ENCODE data around the gene HAUS5.

DNA sequence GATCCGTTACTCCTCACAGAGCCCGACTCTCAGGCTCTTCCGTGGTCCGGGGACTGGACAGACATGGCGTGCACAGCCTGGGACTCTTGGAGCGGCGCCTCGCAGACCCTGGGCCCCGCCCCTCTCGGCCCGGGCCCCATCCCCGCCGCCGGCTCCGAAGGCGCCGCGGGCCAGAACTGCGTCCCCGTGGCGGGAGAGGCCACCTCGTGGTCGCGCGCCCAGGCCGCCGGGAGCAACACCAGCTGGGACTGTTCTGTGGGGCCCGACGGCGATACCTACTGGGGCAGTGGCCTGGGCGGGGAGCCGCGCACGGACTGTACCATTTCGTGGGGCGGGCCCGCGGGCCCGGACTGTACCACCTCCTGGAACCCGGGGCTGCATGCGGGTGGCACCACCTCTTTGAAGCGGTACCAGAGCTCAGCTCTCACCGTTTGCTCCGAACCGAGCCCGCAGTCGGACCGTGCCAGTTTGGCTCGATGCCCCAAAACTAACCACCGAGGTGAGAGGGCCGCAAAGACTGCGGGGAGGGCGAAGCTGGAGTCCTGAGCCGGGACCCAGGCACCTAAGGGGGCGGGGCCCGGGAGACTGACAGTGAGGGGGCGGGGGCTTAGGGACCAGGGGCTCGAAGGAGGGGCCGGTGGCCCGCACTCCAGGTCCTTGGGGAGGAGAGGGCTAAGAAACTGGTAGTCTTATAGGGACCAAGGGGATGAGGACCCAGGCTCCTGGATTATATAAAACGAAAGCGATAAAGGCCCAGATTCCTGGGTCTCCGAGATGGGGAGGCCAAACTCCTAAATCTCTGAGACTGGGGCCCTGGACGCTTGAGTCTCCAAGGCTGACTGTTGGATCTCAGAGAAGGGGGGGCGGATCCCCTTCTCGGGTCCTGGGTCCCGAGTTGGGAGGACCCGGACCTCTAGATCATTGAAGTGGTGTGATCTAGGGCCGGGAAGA lies 31.0 kb downstream of the HAUS5 start:
- TF ChIP-seq EZH2 (IDR thresholded peaks at IDR 0.05; ENCODE audit: borderline replicate concordance) = no peak
- TF ChIP-seq, protein P1, sequence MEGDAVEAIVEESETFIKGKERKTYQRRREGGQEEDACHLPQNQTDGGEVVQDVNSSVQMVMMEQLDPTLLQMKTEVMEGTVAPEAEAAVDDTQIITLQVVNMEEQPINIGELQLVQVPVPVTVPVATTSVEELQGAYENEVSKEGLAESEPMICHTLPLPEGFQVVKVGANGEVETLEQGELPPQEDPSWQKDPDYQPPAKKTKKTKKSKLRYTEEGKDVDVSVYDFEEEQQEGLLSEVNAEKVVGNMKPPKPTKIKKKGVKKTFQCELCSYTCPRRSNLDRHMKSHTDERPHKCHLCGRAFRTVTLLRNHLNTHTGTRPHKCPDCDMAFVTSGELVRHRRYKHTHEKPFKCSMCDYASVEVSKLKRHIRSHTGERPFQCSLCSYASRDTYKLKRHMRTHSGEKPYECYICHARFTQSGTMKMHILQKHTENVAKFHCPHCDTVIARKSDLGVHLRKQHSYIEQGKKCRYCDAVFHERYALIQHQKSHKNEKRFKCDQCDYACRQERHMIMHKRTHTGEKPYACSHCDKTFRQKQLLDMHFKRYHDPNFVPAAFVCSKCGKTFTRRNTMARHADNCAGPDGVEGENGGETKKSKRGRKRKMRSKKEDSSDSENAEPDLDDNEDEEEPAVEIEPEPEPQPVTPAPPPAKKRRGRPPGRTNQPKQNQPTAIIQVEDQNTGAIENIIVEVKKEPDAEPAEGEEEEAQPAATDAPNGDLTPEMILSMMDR (IDR thresholded peaks at IDR 0.05; ENCODE audit: poor library complexity) = no peak
- TF ChIP-seq EZH2phosphoT487 (IDR thresholded peaks at IDR 0.05; ENCODE audit: low read depth, severe bottlenecking, unreplicated experiment) = no peak
